ENCODE data around the gene AIP. TPM values are rescaled to one million over a fixed set of nuclear protein-coding genes. Genes with fewer than 3 reads are reported as not detected.
"Not testable (repeated sequence)": the region's sequence is repeated elsewhere in the genome, so short reads cannot be mapped to it uniquely, and the experiment has no call there.

AIP gene
- polyA plus RNA-seq, 4 donors: 58.4 to 79.5 (median 70.7) TPM

DNA sequence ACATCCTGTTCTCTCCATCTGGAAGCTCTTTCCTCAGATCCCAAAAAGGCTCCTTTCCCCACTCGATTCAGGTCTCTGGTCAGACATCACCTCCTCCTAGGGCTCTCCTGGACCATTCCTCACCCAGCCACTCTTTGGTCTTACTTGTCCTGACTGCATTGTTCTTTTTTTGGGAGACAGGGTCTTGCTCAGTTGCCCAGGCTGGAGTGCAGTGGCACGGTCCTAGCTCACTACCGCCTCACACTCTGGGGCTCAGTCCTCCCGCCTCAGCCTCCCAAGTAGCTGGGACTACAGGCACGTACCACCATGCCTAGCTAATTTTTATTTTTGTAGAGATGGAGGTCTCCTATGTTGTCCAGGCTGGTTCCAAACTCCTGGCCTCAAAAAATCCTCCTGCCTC lies 37.3 kb upstream of the AIP start:
- DNase-seq (ENCODE audit: low read depth in 4 of 4, low spot score in 2 of 4): no peak

- DNase-seq (ENCODE audit: low read depth in 4 of 4, low spot score in 2 of 4): no peak
Measured at GRCh38 chr11:67448220-67448609, 34.6 kb upstream of the AIP start.

DNA sequence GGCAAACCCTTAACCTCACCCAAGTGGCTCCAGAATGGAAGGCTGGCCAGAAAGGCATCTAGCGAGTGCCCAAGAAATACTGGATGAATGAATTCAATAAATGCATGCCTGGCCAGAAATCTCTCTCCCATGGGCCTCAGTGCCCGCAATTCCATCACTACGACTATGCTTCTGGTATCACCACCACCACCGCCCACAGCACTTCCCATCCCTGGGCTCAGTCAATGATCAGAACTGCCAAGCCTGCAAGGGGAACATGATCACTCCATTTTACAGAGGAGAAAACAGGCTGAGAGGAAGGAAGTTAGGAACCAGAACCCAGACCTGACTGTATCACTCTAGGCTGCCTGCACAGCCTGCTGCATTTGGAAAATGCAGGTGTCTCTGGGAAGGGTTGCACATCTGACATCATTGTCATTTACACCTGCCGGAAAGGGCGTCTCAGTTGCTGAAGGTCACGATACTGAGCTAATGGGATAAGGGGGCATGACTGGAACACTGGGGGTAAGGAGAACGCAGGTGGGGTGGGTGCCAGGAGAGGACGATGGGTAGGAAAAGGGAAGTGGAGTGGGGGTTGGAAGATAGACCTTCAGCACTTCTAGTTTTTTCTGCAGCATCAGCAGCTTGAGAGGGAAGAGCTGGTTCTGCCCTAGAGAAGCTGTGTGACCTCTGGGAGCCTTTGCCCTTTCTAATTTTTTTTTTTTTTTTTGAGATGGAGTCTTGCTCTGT lies 33.5 kb upstream of the AIP start:
- no peak for DNase-seq (ENCODE audit: low read depth in 4 of 4, low spot score in 2 of 4)

DNA sequence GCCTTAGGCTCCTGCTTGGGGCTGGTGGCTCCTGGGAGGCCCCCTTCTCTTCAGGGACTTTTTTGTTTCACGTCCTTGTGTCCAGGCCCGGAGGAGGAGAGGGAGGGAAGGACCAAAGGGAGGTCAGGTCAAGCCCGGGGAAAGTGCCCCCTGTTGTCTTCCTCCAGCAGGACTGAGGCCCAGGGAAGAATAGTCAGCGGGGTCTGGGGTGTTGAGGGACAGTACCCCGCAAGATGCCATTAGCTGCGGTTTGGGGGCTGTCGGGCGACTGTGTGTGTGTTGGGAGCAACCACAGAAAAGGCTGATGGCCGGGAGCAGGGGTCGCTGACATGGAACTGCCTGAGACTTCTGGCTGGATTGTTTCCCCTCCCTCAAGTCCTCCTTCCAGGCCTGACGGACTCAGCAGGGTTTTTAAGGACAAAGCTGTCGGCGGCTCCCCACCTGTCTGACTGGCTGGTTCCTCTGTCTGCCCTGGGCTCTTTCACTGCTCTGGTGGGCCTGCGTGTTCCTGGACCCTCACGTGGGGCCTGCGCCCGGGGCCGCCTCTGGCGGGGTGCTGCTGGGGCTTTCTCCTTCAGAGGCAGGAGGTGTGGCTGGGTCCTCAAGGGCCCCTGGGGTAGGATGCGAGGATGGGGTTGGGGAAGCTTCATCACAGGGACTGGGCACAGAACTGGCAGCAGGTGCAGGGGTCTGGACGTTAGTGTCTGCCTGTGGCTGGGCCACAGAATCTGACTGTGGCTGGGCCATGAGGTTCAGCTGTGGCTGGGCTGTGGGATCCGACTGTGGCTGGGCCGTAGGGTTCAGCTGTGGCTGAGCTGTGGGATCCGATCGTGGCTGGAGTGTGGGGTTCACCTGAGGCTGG lies 31.8 kb upstream of the AIP start:
- DNase-seq (ENCODE audit: low read depth in 4 of 4, low spot score in 2 of 4): no peak

DNA sequence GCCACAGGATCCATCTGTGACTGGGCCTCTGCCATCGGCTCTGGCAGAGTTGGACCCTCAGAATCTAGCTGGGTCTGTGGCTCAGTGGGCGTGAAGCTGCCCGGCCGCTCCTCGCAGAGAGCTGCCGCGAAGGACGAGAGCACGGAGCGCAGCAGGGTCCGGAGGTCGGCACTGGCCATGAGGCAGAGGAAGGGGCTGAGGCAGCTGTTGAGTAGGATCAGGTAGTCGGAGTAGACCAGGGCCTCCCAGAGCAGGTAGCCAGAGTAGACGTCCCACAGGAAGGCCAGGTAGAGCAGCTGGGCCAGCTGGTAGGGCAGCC lies 31.2 kb upstream of the AIP start:
- DNase-seq (ENCODE audit: low read depth in 4 of 4, low spot score in 2 of 4): no peak

DNA sequence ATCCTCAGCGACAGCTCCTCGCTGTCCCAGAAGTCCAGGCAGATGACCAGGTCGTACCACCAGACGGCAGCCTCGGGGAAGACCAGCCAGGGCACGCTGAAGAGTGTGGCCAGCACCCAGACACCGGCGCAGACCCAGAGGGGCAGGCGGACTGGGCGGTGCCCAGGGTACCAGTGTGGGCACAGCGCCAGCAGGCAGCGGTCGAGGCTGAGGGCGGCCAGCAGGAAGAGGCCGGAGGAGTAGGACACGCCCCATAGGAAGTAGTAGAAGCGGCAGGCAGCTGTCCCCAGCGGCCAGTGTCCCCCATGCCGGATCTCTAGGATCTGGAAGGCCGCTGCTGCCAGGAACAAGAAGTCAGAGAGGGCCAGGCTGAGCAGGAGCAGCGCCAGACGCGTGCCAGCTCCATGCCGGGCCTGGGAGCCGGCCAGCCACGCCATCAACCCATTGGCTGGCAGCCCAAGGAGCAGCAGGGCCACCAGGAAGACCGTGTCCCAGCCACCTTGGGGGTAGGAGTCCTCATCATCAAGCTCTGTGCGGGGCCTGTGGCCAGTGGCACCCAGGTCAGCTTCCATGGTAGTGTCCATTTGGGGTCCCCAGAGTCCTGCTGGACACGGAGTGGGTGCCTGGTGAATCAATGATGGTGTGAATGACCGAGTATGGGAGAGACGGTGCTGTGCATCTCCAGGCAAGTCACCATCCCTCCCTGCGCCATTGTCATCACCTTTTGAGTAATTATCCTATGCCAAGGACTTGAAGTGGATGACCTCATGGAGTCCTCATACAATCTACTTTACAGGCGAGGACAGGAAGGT lies 30.5 kb upstream of the AIP start, which contains the start of gene GPR152:
Gene GPR152 (minus strand): TSS at position 589 of the 812 bp plus-strand sequence. CDS start 5 bp downstream, at position 584.
- no peak for DNase-seq (ENCODE audit: low read depth in 4 of 4, low spot score in 2 of 4)

DNA sequence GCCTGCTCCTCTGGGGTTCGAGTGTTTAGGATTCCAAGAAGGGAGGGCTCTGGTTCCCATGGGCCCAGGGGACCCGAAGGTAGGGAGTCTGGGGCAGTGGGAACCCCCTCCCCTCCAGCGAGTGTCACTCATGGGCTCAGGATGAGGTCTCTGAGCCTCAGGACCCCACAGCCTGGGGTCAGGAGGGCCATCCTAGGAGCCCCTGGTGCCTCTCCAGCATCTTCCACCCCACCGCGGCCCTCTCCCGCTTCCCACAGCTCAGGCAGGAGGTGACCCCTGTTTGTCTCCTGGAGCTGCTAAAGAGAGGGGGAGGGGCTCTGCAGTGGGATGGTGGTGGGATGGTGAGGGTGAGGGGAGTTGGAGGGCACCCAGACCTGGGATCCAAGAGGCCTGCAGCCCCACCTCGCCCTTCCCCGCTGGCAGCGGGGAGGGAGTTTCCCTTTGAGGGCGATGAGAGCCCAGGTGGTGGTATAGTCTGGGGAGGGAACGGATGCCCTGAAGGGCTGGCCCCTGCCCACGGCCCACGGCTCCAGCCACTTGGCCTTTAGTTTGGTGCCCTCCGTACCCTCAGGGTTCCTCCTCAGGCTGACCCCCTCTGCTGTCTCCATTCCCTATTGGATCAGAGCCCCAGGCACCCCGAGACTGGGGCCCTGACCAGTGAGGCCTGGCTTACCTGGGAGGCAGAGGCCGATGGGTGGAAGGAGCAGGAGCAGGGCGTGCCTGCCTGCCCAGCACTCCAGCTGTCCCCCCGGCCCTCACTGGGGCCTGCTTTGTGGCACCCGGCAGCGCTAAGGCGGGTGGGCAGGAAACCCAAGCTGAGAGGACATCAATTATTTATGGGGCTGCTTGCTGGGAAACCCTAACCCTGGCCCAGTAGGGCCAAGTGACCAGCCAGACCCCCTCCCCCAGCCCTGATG lies 28.8 kb upstream of the AIP start:
- no peak for DNase-seq (ENCODE audit: low read depth in 4 of 4, low spot score in 2 of 4)

- DNase-seq (ENCODE audit: low read depth in 4 of 4, low spot score in 2 of 4): no peak
Measured at GRCh38 chr11:67455054-67455453, 27.8 kb upstream of the AIP start, which contains the start of gene CABP4. Gene CABP4, plus strand, starts transcription at chr11:67455354. Its CDS starts 70 bp downstream, at chr11:67455424.

- DNase-seq (ENCODE audit: low read depth in 4 of 4, low spot score in 2 of 4): no peak
Measured at GRCh38 chr11:67456068-67456705, 26.6 kb upstream of the AIP start.

DNA sequence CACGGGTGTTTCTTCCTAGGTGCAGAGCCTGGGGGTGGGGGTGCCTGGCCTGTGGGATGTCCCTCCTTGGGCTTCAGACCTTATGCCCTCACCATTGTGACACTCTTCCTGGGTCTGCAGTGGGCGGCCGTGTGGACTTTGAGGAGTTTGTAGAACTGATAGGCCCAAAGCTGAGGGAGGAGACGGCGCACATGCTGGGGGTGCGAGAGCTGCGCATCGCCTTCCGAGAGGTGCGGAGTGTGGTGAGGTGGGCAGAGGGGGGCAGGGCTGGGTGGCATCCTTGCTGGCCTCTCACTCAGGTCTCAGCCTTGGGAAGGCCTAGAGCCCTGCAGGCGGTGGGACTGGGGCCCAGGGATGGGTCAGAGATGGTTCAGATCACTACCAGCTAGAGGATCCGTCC lies 25.4 kb upstream of the AIP start:
- DNase-seq (ENCODE audit: low read depth in 4 of 4, low spot score in 2 of 4): no peak

GRCh38 chr11:67458266-67458665 lies 24.6 kb upstream of the AIP start:
- no peak for DNase-seq (ENCODE audit: low read depth in 4 of 4, low spot score in 2 of 4)

DNA sequence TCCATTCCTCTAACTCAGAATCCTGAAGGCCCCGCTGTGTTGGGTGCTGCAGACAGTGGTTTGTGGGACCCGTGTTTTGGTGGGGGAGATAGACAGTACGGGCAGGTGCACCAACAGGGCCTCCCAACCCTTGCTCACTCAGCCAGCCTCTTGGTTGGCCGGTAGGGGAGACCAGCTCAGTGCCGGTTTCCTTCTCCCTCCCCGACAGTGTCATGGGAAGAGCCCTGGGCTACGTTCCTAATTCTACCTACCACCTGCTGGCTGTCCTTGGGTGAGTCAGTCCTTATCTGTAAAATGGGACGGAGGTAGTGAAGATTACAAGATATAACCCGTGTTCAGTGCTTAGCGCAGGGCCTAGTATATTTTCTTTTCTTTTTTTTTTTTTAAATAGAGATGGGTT lies 19.6 kb upstream of the AIP start:
- no peak for DNase-seq (ENCODE audit: low read depth in 4 of 4, low spot score in 2 of 4)

- DNase-seq (ENCODE audit: low read depth in 4 of 4, low spot score in 2 of 4): no peak
Measured at GRCh38 chr11:67463680-67464410, 19.0 kb upstream of the AIP start.

DNA sequence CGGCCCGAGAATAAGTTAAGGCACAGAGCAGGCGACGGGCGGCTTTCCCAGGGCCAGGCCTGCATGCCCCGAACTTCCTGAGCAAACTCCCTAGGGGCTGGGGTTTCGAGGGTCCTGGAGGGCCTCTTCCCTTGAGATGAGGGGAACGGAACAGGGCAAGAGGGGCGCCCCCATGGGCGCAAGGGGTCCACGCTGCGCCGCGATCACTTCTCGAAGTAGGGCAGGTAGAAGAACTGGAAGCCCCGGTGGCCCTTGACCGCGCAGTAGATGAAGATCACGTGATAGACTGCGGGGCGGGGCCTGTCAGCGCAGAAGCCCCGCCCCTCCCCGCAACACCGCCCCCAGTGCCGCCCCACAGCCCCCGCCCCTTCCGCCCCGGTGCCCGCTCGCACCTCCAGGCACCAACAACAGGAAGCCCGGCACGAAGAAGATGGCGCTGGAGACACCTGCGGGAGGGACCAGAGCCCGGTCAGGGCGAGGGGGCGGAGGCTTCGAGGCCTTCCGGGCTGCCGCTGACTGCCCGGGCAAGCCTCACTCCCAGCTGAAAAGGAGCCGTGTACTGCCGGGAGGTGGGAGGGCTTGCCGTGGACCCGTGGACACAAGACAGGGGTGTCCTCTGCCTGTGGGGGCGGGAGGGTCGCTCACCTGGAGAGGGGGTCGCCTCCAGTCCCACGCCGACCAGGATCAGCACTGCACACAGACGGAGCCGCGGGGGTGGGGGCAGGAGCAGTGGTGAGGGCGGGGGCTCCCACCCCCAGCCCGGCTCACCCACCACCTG lies 18.2 kb upstream of the AIP start:
- peak; percentile 29 to 70 (median 61) for DNase-seq (ENCODE audit: low read depth in 4 of 4, low spot score in 2 of 4)

DNA sequence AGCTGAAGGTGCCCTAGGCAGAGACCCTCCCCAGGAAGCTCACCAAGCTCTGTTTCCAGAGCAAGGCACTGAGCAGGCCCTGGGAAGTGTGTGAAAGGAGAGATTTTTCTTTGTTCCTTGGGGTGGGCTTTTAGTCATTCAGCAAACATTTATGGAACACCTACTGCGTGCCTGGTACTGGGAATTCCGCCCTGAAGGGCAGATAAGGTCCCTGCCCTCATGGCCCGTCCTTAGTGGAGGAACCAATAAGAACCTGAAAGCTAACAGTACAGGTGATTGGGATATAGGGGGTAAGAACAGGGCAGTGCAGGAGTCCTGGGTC lies 17.7 kb upstream of the AIP start:
- no peak for DNase-seq (ENCODE audit: low read depth in 4 of 4, low spot score in 2 of 4)

- not testable (repeated sequence) for DNase-seq (ENCODE audit: low read depth in 4 of 4, low spot score in 2 of 4)
Measured at GRCh38 chr11:67465530-67465929, 17.3 kb upstream of the AIP start.

- no peak for DNase-seq (ENCODE audit: low read depth in 4 of 4, low spot score in 2 of 4)
Measured at GRCh38 chr11:67466367-67466766, 16.5 kb upstream of the AIP start.
